Measurements from ENCODE around the gene COG5. TPM values are rescaled to one million over a fixed set of nuclear protein-coding genes. Genes with fewer than 3 reads are reported as not detected.

The COG5 gene
- total and polyA plus RNA-seq, 9 of the 15 experiments (the other 6 are each of a cell fraction or from before 2014, with no cell fraction given) = 15.3 to 75.1 (median 56.4) TPM

DNA sequence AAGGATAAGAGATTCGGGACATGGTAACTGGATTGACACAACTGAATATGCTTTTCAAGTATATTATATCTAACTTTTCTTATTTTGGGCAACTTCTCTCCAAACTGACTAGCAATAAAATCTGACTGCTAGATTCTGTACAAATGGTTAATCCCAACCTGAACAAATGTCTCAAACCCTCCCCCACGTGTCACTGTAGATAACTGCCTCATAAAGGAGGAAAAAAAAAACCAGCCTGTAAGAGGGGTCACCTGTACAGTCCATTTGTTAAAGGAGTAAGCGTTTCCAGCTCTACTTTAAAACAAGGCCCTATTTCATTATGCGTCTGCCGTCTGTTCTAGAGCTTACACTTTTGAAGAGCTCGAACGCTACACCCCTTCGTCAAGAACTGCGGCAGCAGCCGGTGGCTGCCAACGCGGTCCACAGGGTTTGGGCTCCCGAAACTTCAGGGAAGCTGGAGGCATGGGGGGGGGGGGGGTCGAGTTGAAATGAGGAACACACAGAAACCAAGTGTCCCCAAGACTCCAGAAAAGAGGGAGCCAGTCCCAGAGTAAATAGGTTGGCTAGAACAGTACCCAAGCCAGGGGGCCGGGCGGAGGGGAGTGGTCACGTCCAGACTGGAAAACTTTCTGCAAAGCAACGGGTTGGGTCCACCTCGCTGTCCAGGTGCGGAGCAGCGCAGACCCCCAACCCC lies 492 bp downstream of the COG5 start (continued):
- TF ChIP-seq, protein P1, sequence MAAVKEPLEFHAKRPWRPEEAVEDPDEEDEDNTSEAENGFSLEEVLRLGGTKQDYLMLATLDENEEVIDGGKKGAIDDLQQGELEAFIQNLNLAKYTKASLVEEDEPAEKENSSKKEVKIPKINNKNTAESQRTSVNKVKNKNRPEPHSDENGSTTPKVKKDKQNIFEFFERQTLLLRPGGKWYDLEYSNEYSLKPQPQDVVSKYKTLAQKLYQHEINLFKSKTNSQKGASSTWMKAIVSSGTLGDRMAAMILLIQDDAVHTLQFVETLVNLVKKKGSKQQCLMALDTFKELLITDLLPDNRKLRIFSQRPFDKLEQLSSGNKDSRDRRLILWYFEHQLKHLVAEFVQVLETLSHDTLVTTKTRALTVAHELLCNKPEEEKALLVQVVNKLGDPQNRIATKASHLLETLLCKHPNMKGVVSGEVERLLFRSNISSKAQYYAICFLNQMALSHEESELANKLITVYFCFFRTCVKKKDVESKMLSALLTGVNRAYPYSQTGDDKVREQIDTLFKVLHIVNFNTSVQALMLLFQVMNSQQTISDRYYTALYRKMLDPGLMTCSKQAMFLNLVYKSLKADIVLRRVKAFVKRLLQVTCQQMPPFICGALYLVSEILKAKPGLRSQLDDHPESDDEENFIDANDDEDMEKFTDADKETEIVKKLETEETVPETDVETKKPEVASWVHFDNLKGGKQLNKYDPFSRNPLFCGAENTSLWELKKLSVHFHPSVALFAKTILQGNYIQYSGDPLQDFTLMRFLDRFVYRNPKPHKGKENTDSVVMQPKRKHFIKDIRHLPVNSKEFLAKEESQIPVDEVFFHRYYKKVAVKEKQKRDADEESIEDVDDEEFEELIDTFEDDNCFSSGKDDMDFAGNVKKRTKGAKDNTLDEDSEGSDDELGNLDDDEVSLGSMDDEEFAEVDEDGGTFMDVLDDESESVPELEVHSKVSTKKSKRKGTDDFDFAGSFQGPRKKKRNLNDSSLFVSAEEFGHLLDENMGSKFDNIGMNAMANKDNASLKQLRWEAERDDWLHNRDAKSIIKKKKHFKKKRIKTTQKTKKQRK (IDR thresholded peaks at IDR 0.05; ENCODE audit: borderline replicate concordance, low read depth, low read length) = no peak
- TF ChIP-seq RBM25 (IDR thresholded peaks at IDR 0.05; ENCODE audit: low read depth, low read length, severe bottlenecking) (no peak), FOXP1 (CRISPR knock-in tag; IDR thresholded peaks at IDR 0.05) (0 out of 2 replicates have a peak, but pooled peaks have one; percentile 50), SRSF1 (IDR thresholded peaks at IDR 0.05; ENCODE audit: low read depth, low read length) (no peak), HMGN3 (IDR thresholded peaks at IDR 0.05; ENCODE audit: borderline replicate concordance, extremely low read depth, insufficient read length, low read depth, low read length) (no peak), POU5F1 (IDR thresholded peaks at IDR 0.05; ENCODE audit: borderline replicate concordance, low read depth, low read length, partially characterized antibody) (no peak), ARNT (IDR thresholded peaks at IDR 0.05) (peak; percentile 13 to 89; a peak in 1 of 4 replicates), ZNF212 (CRISPR knock-in tag; IDR thresholded peaks at IDR 0.05) (no peak), ZNF644 (tag; IDR thresholded peaks at IDR 0.05; ENCODE audit: low read depth) (no peak), ZNF146 (CRISPR knock-in tag; IDR thresholded peaks at IDR 0.05; ENCODE audit: unreplicated experiment) (no peak), ATF7 (IDR thresholded peaks at IDR 0.05) (no peak), TRIM28 (IDR thresholded peaks at IDR 0.05) (no peak), RFX7 (CRISPR knock-in tag; IDR thresholded peaks at IDR 0.05) (no peak), TCF7L2 (IDR thresholded peaks at IDR 0.05; ENCODE audit: low read depth, low read length) (no peak), ZNF75A (CRISPR knock-in tag; IDR thresholded peaks at IDR 0.05) (no peak), SPI1 (IDR thresholded peaks at IDR 0.05; ENCODE audit: borderline replicate concordance, low read depth, low read length) (peak; percentile 57; the same call in 1 of the 2 replicates), SMARCE1 (IDR thresholded peaks at IDR 0.05) (peak; percentile 25; the same call in 1 of the 2 replicates), MECOM (CRISPR knock-in tag; IDR thresholded peaks at IDR 0.05) (0 out of 2 replicates have a peak, but pooled peaks have one; percentile 25), FUS (optimal IDR thresholded peaks at IDR 0.05; ENCODE audit: low read depth, low read length) (no peak)
- TF ChIP-seq, protein P2, sequence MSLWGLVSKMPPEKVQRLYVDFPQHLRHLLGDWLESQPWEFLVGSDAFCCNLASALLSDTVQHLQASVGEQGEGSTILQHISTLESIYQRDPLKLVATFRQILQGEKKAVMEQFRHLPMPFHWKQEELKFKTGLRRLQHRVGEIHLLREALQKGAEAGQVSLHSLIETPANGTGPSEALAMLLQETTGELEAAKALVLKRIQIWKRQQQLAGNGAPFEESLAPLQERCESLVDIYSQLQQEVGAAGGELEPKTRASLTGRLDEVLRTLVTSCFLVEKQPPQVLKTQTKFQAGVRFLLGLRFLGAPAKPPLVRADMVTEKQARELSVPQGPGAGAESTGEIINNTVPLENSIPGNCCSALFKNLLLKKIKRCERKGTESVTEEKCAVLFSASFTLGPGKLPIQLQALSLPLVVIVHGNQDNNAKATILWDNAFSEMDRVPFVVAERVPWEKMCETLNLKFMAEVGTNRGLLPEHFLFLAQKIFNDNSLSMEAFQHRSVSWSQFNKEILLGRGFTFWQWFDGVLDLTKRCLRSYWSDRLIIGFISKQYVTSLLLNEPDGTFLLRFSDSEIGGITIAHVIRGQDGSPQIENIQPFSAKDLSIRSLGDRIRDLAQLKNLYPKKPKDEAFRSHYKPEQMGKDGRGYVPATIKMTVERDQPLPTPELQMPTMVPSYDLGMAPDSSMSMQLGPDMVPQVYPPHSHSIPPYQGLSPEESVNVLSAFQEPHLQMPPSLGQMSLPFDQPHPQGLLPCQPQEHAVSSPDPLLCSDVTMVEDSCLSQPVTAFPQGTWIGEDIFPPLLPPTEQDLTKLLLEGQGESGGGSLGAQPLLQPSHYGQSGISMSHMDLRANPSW (CRISPR knock-in tag; IDR thresholded peaks at IDR 0.05) = peak; percentile 84; the same call in 1 of the 2 replicates
- TF ChIP-seq, protein P3, sequence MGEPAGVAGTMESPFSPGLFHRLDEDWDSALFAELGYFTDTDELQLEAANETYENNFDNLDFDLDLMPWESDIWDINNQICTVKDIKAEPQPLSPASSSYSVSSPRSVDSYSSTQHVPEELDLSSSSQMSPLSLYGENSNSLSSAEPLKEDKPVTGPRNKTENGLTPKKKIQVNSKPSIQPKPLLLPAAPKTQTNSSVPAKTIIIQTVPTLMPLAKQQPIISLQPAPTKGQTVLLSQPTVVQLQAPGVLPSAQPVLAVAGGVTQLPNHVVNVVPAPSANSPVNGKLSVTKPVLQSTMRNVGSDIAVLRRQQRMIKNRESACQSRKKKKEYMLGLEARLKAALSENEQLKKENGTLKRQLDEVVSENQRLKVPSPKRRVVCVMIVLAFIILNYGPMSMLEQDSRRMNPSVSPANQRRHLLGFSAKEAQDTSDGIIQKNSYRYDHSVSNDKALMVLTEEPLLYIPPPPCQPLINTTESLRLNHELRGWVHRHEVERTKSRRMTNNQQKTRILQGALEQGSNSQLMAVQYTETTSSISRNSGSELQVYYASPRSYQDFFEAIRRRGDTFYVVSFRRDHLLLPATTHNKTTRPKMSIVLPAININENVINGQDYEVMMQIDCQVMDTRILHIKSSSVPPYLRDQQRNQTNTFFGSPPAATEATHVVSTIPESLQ (CRISPR knock-in tag; IDR thresholded peaks at IDR 0.05) = no peak
